Activated naive CD4-positive, alpha-beta T cell treated with anti-CD3 and anti-CD28 coated beads, Interleukin-2, amount 10 ng/mL, durations not matched to agents 7 days and 5 days (primary cell): ENCODE measurements around the gene TRIM15.
"Not testable (repeated sequence)": the region's sequence is repeated elsewhere in the genome, so short reads cannot be mapped to it uniquely, and the experiment has no call there.

Experiments
- CTCF ChIA-PET: fragments of 350-600 bp; sonication (Branson Sonifier 250); formaldehyde crosslinking; loops from one replicate; lab custom pipeline; 2021; ENCODE audit warnings: antibody characterized with exemption; lab: Charles Lee
- DNase-seq: peaks from one replicate; pipeline ENCODE4 v3.0.0-alpha.2; 2020
- H3K27ac Mint-ChIP-seq: one replicate; pipeline ENCODE4 v1.8.0; 2021; ENCODE audit warnings: mild to moderate bottlenecking, moderate library complexity, mixed read lengths
- H3K27me3 Mint-ChIP-seq: one replicate; pipeline ENCODE4 v1.8.0; 2021; ENCODE audit warnings: mild to moderate bottlenecking, mixed read lengths
- H3K36me3 Mint-ChIP-seq: one replicate; pipeline ENCODE4 v1.8.0; 2021; ENCODE audit warnings: mixed read lengths
- H3K4me1 Mint-ChIP-seq: one replicate; pipeline ENCODE4 v1.8.0; 2021; ENCODE audit warnings: mixed read lengths
- H3K4me3 Mint-ChIP-seq: one replicate; pipeline ENCODE4 v1.8.0; 2021; ENCODE audit warnings: mild to moderate bottlenecking, moderate library complexity, mixed read lengths
- H3K9me3 Mint-ChIP-seq: one replicate; pipeline ENCODE4 v1.8.0; 2021; ENCODE audit warnings: mixed read lengths

The TRIM15 gene

DNA sequence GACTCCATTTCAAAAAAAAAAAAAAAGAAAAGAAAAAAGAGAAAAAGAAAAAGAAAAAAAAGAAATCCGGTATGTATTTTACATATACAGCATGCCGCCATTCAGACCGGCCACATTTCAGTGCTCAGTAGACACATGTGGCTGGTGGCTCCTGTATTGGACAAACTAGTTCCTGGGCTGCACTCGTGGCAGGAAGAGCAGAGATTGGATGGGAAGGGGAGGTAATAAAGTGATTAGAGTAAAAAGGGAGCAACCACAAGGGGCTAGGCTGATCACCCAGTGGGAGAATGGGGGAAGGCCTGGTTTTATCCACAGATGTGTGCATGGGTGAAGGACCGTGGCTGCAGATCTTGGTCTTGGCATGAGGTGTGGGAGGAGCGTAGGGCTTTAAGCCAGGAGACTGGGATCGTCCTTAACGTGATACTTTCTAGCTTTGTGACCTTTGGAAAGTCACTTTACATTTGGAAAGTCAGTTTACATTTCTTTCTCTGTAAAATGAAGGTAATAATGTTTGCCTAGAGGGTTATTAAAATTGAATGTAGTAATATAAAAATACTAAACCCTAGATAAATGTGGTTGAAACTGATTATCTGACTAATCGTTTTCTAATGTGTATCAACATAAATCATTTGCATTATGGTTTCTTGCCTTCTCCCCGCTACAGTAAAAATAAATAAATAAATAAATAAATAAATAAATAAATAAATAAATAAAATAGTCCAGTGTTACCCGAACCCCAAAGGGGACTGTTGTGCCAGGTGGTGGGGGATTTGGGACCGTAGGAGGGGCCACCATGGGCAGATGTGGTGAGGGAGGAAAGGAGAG, 869 bp upstream of the TRIM15 start:
- no peaks in the 10 kb centered on the region for H3K36me3 Mint-ChIP-seq
- H3K27me3 Mint-ChIP-seq, result peaks cover 48% of the 10 kb centered on the region
- H3K27ac Mint-ChIP-seq, result no peak overlapping the region
- CTCF ChIA-PET, result no interaction called here
- peaks cover 32% of the 10 kb centered on the region for H3K4me1 Mint-ChIP-seq
- H3K9me3 Mint-ChIP-seq, result no peaks in the 10 kb centered on the region
- no peak for DNase-seq
- no peak overlapping the region for H3K4me3 Mint-ChIP-seq

GRCh38 chr6:30163918-30164654, 740 bp downstream of the TRIM15 start:
- DNase-seq, result no peak
- H3K4me3 Mint-ChIP-seq, result no peak overlapping the region
- H3K36me3 Mint-ChIP-seq, result no peaks in the 10 kb centered on the region
- peaks cover 42% of the 10 kb centered on the region for H3K27me3 Mint-ChIP-seq
- H3K9me3 Mint-ChIP-seq, result no peaks in the 10 kb centered on the region
- no peak overlapping the region for H3K27ac Mint-ChIP-seq
- CTCF ChIA-PET, result interaction anchor here (0.7 kb wide), 1 partner anchor 58 kb away, joined by 3 read pairs; no protein-coding TSS in a partner anchor
- peaks cover 37% of the 10 kb centered on the region for H3K4me1 Mint-ChIP-seq

- CTCF ChIA-PET, result interaction anchor here (0.7 kb wide), 1 partner anchor 59 kb away, joined by 3 read pairs; no protein-coding TSS in a partner anchor
- Mint-ChIP-seq H3K4me3 (no peak overlapping the region), H3K9me3 (no peaks in the 10 kb centered on the region), H3K27me3 (peaks cover 42% of the 10 kb centered on the region), H3K27ac (no peak overlapping the region), H3K36me3 (no peaks in the 10 kb centered on the region), H3K4me1 (peaks cover 37% of the 10 kb centered on the region)
- DNase-seq, result no peak
Observed at GRCh38 chr6:30164714-30165113, 1.4 kb downstream of the TRIM15 start.

- H3K9me3 Mint-ChIP-seq, H3K36me3 Mint-ChIP-seq, DNase-seq, H3K27ac Mint-ChIP-seq, H3K4me3 Mint-ChIP-seq: not testable (repeated sequence)
- H3K4me1 Mint-ChIP-seq, result peaks cover 37% of the 10 kb centered on the region
- CTCF ChIA-PET, result interaction anchor here (3.7 kb wide), 1 partner anchor 61 kb away, joined by 41 read pairs; no protein-coding TSS in a partner anchor
- H3K27me3 Mint-ChIP-seq, result peaks cover 46% of the 10 kb centered on the region
Observed at GRCh38 chr6:30165238-30165637, 1.9 kb downstream of the TRIM15 start.

- CTCF ChIA-PET, result interaction anchor here (0.9 to 3.7 kb wide), 6 partner anchors 36 to 319 kb away, joined by 3 to 41 read pairs (median 6); no protein-coding TSS in a partner anchor
- Mint-ChIP-seq H3K27ac (no peak overlapping the region), H3K36me3 (no peaks in the 10 kb centered on the region), H3K4me3 (no peak overlapping the region), H3K27me3 (peaks cover 56% of the 10 kb centered on the region), H3K4me1 (peaks cover 42% of the 10 kb centered on the region), H3K9me3 (no peaks in the 10 kb centered on the region)
- peak; percentile 40 for DNase-seq
Observed at GRCh38 chr6:30167101-30167500, 3.8 kb downstream of the TRIM15 start.

DNA sequence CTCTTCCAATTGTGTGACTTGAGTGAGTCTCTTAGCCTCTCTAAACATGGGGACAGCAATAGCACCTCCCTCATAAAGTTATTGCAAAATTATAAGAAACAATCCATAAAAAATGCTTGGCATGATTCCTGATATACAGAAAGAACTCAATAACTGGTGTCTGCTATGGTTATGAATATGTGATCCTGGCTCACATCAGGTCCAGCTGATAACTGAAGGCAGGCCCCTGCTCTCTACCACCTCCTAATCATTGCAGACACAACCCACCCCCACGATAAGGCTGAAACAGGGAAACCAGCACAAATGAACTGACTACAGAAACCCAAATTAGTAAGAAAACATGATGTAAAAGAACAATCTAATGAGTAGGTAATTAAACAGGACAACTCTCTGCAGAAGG, 5.4 kb downstream of the TRIM15 start:
- H3K27me3 Mint-ChIP-seq, result peaks cover 60% of the 10 kb centered on the region
- no peaks in the 10 kb centered on the region for H3K9me3 Mint-ChIP-seq
- no peak overlapping the region for H3K4me3 Mint-ChIP-seq
- CTCF ChIA-PET, result interaction anchor here (0.9 to 3.7 kb wide), 8 partner anchors 18 to 98 kb away, joined by 3 to 41 read pairs (median 4); no protein-coding TSS in a partner anchor
- DNase-seq, result no peak
- H3K27ac Mint-ChIP-seq, result no peak overlapping the region
- H3K36me3 Mint-ChIP-seq, result no peaks in the 10 kb centered on the region
- peaks cover 28% of the 10 kb centered on the region for H3K4me1 Mint-ChIP-seq

DNA sequence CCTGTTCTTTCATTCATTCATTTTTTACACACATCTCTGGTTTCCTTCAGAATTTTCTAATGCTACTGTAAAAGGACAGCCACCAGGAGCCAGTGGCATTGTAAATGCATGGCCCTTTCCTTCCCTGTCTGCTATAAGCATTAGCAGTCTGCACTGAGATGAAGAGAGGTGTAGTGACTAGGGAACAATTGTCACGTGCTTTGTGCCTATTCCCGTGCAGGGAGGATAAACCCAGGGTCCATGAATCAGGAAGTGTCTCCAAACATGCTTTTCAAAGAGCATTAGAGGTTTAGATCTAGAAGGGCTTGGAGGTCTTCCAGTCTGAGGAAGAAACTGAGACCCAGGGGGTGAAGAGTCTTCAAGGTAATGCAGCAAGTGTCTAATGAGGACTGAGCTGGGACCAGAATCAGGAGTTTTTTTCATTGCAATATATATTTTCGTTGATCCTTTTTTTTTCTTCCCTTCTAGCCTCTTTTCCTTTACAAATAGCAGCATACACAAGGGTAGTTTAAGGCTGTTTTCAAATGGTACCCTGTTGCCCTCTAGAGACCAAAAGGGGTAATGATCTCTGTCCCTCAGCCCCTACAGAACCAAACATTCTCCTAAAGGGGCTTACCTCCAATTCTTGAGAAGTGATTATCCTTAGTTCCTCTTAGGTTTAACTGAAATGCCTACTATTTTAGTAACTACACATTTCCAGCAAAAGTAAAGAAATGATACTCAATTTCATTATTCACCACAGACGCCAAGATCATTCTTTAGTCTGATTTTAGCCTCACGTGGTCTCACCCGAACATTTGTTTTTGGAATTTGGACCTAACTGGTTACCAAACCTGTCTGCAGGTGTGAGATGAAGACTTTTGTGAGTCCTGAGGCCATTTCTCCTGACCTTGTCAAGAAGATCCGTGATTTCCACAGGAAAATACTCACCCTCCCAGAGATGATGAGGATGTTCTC, 6.6 kb downstream of the TRIM15 start:
- no peak for DNase-seq
- H3K4me1 Mint-ChIP-seq, result peaks cover 21% of the 10 kb centered on the region
- H3K9me3 Mint-ChIP-seq, result no peaks in the 10 kb centered on the region
- no peaks in the 10 kb centered on the region for H3K36me3 Mint-ChIP-seq
- H3K4me3 Mint-ChIP-seq, result no peak overlapping the region
- CTCF ChIA-PET, result interaction anchor here (1.2 to 2.2 kb wide), 5 partner anchors 18 to 67 kb away, joined by 3 to 13 read pairs (median 6); no protein-coding TSS in a partner anchor
- H3K27me3 Mint-ChIP-seq, result peaks cover 56% of the 10 kb centered on the region
- no peak overlapping the region for H3K27ac Mint-ChIP-seq

DNA sequence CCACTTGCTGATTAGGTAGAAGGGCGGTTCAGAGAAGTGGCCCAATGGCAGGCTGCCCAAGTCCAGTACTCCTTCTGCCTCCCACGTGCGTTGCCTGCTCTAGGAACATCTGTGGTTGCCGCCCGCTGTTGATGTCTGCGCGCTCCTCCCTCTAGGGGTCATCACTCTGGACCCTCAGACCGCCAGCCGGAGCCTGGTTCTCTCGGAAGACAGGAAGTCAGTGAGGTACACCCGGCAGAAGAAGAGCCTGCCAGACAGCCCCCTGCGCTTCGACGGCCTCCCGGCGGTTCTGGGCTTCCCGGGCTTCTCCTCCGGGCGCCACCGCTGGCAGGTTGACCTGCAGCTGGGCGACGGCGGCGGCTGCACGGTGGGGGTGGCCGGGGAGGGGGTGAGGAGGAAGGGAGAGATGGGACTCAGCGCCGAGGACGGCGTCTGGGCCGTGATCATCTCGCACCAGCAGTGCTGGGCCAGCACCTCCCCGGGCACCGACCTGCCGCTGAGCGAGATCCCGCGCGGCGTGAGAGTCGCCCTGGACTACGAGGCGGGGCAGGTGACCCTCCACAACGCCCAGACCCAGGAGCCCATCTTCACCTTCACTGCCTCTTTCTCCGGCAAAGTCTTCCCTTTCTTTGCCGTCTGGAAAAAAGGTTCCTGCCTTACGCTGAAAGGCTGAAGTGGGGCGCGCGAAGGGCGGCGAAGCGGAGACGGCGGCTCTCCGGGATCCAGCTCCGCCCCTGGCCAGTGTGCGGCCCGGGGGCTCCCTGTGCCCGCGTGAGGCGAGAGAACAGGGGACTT, 8.5 kb downstream of the TRIM15 start:
- peaks cover 74% of the 10 kb centered on the region for H3K27me3 Mint-ChIP-seq
- H3K4me1 Mint-ChIP-seq, result peaks cover 18% of the 10 kb centered on the region
- H3K4me3 Mint-ChIP-seq, result no peak overlapping the region
- no peak for DNase-seq
- no peaks in the 10 kb centered on the region for H3K36me3 Mint-ChIP-seq
- CTCF ChIA-PET, result interaction anchor here (1.0 to 2.2 kb wide), 5 partner anchors 29 to 70 kb away, joined by 4 to 13 read pairs (median 6); no protein-coding TSS in a partner anchor
- no peaks in the 10 kb centered on the region for H3K9me3 Mint-ChIP-seq
- no peak overlapping the region for H3K27ac Mint-ChIP-seq

GRCh38 chr6:30172681-30173080, 9.3 kb downstream of the TRIM15 start:
- no peak for DNase-seq
- peaks cover 77% of the 10 kb centered on the region for H3K27me3 Mint-ChIP-seq
- H3K36me3 Mint-ChIP-seq, result no peaks in the 10 kb centered on the region
- no peaks in the 10 kb centered on the region for H3K9me3 Mint-ChIP-seq
- CTCF ChIA-PET, result no interaction called here
- peaks cover 10% of the 10 kb centered on the region for H3K4me1 Mint-ChIP-seq
- no peak overlapping the region for H3K27ac Mint-ChIP-seq
- H3K4me3 Mint-ChIP-seq, result no peak overlapping the region

DNA sequence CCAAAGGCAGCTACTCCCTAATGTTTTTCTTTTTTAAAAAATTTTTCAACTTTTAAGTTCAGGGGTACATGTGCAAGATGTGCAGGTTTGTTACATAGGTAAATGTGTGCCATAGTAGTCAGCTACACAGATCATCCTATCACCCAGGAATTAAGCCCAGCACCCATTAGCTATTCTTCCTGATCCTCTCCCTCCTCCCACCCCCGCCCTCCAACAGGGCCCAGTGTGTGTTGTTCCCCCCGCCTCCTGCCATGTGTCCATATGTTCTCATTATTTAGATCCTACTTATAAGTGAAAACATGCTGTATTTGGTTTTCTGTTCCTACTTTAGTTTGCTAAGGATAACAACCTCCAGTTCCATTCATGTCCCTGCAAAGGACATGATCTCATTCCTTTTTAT, 12.4 kb downstream of the TRIM15 start:
- no peak for DNase-seq
- CTCF ChIA-PET, result interaction anchor here (0.7 to 1.3 kb wide), 2 partner anchors 43 to 73 kb away, joined by 3 read pairs; no protein-coding TSS in a partner anchor
- Mint-ChIP-seq H3K36me3 (peaks cover 3% of the 10 kb centered on the region), H3K9me3 (peaks cover 7% of the 10 kb centered on the region), H3K4me3 (no peak overlapping the region), H3K4me1 (peaks cover 4% of the 10 kb centered on the region), H3K27ac (no peak overlapping the region), H3K27me3 (peaks cover 77% of the 10 kb centered on the region)

DNA sequence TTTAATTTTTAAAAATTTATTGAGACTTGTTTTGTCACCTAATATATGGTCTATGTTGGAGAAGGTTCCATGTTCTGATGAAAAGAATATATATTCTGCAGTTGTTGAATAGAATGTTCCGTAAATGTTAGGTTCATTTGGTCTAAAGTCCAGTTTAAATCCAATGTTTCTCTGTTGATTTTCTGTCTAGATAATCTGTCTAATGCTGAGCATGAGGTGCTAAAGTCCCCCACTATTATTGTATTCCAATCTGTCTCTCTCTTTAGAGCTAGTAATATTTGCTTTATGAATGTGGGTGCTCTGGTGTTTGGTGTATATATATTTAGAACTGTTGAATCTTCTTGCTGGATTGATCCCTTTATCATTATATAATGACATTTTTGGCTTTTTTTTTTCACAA, 15.5 kb downstream of the TRIM15 start:
- Mint-ChIP-seq H3K4me1 (no peaks in the 10 kb centered on the region), H3K27ac (no peak overlapping the region), H3K9me3 (peaks cover 13% of the 10 kb centered on the region), H3K4me3 (no peak overlapping the region), H3K36me3 (peaks cover 5% of the 10 kb centered on the region), H3K27me3 (peaks cover 59% of the 10 kb centered on the region)
- CTCF ChIA-PET, result interaction anchor here (1.3 kb wide), 1 partner anchor 16 kb away, joined by 3 read pairs; no protein-coding TSS in a partner anchor
- no peak for DNase-seq

DNA sequence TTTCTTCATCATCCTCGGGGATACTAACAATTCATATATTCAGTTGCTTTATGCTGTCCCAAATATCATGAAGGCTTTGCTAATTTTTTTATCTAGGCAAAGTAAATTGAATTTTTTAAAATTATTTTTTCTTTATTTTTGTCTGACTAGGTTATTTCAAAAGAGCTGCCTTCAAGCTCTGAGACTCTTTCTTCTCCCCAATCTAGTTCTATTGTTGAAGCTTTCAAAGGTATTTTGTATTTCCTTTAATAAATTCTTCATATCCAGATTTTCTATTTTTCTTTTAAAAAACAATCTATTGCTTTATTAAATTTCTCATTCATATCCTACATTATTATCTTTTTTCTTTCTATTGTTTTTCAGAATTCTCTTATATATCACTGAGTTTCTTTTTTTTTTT, 16.8 kb downstream of the TRIM15 start:
- Mint-ChIP-seq H3K27ac (no peak overlapping the region), H3K4me1 (no peaks in the 10 kb centered on the region), H3K4me3 (no peak overlapping the region), H3K36me3 (peaks cover 14% of the 10 kb centered on the region), H3K27me3 (peaks cover 50% of the 10 kb centered on the region), H3K9me3 (peaks cover 13% of the 10 kb centered on the region)
- CTCF ChIA-PET, result no interaction called here
- DNase-seq, result no peak
